ENCODE measurements around the gene C2CD2.

Gene C2CD2

GRCh38 chr21:41913230-41913629 is 40.6 kb downstream of the C2CD2 start:
- no peak for DNase-seq (ENCODE audit: low read depth)

- no peak for DNase-seq (ENCODE audit: low read depth)
Measured at GRCh38 chr21:41908829-41909228, 45.0 kb downstream of the C2CD2 start.

- no peak for DNase-seq (ENCODE audit: low read depth)
Measured at GRCh38 chr21:41907496-41908258, 46.1 kb downstream of the C2CD2 start.

- no peak for DNase-seq (ENCODE audit: low read depth)
Measured at GRCh38 chr21:41906770-41907169, 47.0 kb downstream of the C2CD2 start.

- DNase-seq (ENCODE audit: low read depth): no peak
Measured at GRCh38 chr21:41903559-41904351, 50.1 kb downstream of the C2CD2 start.

GRCh38 chr21:41902946-41903345 is 50.9 kb downstream of the C2CD2 start:
- no peak for DNase-seq (ENCODE audit: low read depth)

GRCh38 chr21:41901782-41902181 is 52.0 kb downstream of the C2CD2 start:
- no peak for DNase-seq (ENCODE audit: low read depth)

GRCh38 chr21:41901099-41901498 is 52.7 kb downstream of the C2CD2 start:
- DNase-seq (ENCODE audit: low read depth): no peak

GRCh38 chr21:41900401-41900800 is 53.4 kb downstream of the C2CD2 start:
- DNase-seq (ENCODE audit: low read depth): no peak

- DNase-seq (ENCODE audit: low read depth): no peak
Measured at GRCh38 chr21:41899426-41900202, 54.2 kb downstream of the C2CD2 start.

- no peak for DNase-seq (ENCODE audit: low read depth)
Measured at GRCh38 chr21:41898998-41899397, 54.8 kb downstream of the C2CD2 start.

- DNase-seq (ENCODE audit: low read depth): no peak
Measured at GRCh38 chr21:41897700-41898099, 56.1 kb downstream of the C2CD2 start.

GRCh38 chr21:41897047-41897669 is 56.7 kb downstream of the C2CD2 start:
- DNase-seq (ENCODE audit: low read depth): no peak

- no peak for DNase-seq (ENCODE audit: low read depth)
Measured at GRCh38 chr21:41895643-41896493, 58.0 kb downstream of the C2CD2 start.

- DNase-seq (ENCODE audit: low read depth): peak; percentile 6
Measured at GRCh38 chr21:41894922-41895557, 58.8 kb downstream of the C2CD2 start.

- no peak for DNase-seq (ENCODE audit: low read depth)
Measured at GRCh38 chr21:41894511-41894910, 59.3 kb downstream of the C2CD2 start.

- DNase-seq (ENCODE audit: low read depth): no peak
Measured at GRCh38 chr21:41892726-41893125, 61.1 kb downstream of the C2CD2 start.

GRCh38 chr21:41891132-41891531 is 62.7 kb downstream of the C2CD2 start:
- DNase-seq (ENCODE audit: low read depth): no peak

GRCh38 chr21:41890355-41890754 is 63.5 kb downstream of the C2CD2 start:
- no peak for DNase-seq (ENCODE audit: low read depth)

- peak; percentile 20 for DNase-seq (ENCODE audit: low read depth)
Measured at GRCh38 chr21:41888749-41889376, 65.0 kb downstream of the C2CD2 start.

Data from GM04504 (cell line).